ENCODE measurements around the gene EBP.
A peak's percentile ranks its signal among the peaks of the same experiment; 100 is the strongest.

Gene EBP

DNA sequence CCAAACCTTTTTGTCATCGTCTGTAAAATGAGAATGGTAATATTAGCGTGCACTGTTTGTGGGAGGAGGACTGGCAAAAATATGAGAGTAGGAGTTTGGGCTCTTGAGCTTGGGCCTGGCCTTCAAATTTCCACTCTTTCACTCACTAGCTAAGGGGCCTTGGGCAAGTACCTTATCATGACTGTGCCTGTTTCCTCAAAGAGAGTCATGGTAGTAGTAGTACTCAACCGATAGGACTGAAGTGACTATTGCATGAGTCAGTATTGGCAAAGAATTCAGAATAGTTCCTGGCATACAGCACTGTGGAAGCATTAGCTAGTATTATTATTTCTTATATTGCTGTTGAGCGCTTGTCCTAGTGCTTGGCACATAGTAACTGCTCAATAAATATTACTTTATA, 36.7 kb downstream of the EBP start:
- H3K36me3 ChIP-seq (ENCODE audit: control insufficient read depth in 1 of 2, insufficient read depth in 2 of 2, low read length in 2 of 2) = peaks cover 13 to 40% of the 10 kb centered on the region in 2 donors
- H3K9me3 ChIP-seq (ENCODE audit: control insufficient read depth in 1 of 2, low read length in 2 of 2) = no peaks in the 10 kb centered on the region
- H3K27ac ChIP-seq (ENCODE audit: low read length) = no peak overlapping the region
- no peak overlapping the region for H3K4me3 ChIP-seq (ENCODE audit: low read depth in 1 of 2, low read length in 2 of 2)
- H3K4me1 ChIP-seq (ENCODE audit: control insufficient read depth in 1 of 2, insufficient read depth in 2 of 2, low read length in 2 of 2) = no peaks in the 10 kb centered on the region
- H3K27me3 ChIP-seq (ENCODE audit: low read depth, low read length) = no peaks in the 10 kb centered on the region

DNA sequence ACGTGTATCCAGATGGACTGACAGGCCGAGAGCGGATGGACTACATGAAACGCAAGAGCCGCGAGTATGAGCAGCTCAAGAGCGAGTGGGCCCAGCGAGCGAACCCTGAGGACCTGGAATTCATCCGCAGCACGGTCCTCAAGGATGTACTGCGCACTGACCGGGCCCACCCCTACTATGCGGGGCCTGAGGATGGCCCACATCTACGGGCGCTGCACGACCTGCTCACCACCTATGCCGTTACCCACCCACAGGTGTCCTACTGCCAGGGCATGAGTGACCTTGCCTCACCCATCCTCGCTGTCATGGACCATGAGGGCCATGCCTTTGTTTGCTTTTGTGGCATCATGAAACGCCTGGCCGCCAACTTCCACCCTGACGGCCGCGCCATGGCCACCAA, 38.0 kb downstream of the EBP start:
- Histone ChIP-seq H3K4me1 (ENCODE audit: control insufficient read depth in 1 of 2, insufficient read depth in 2 of 2, low read length in 2 of 2) (no peaks in the 10 kb centered on the region), H3K27ac (ENCODE audit: low read length) (no peak overlapping the region), H3K9me3 (ENCODE audit: control insufficient read depth in 1 of 2, low read length in 2 of 2) (no peaks in the 10 kb centered on the region), H3K36me3 (ENCODE audit: control insufficient read depth in 1 of 2, insufficient read depth in 2 of 2, low read length in 2 of 2) (peaks cover 11 to 40% of the 10 kb centered on the region in 2 donors), H3K27me3 (ENCODE audit: low read depth, low read length) (no peaks in the 10 kb centered on the region), H3K4me3 (ENCODE audit: low read depth in 1 of 2, low read length in 2 of 2) (no peak overlapping the region)

DNA sequence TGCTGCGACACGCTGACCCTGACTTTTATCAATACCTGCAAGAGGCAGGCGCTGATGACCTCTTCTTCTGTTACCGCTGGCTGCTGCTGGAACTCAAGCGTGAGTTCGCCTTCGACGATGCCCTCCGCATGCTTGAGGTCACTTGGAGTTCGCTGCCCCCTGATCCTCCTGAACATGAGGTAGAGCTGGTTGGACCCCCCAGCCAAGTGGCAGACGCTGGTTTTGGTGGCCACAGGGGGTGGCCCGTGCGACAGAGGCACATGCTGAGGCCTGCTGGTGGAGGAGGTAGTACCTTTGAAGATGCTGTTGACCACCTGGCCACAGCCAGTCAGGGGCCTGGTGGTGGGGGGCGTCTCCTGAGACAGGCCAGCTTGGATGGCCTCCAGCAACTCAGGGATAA, 38.4 kb downstream of the EBP start:
- Histone ChIP-seq H3K36me3 (ENCODE audit: control insufficient read depth in 1 of 2, insufficient read depth in 2 of 2, low read length in 2 of 2) (peaks cover 7 to 40% of the 10 kb centered on the region in 2 donors), H3K9me3 (ENCODE audit: control insufficient read depth in 1 of 2, low read length in 2 of 2) (no peaks in the 10 kb centered on the region), H3K4me3 (ENCODE audit: low read depth in 1 of 2, low read length in 2 of 2) (no peak overlapping the region), H3K4me1 (ENCODE audit: control insufficient read depth in 1 of 2, insufficient read depth in 2 of 2, low read length in 2 of 2) (no peaks in the 10 kb centered on the region), H3K27me3 (ENCODE audit: low read depth, low read length) (no peaks in the 10 kb centered on the region), H3K27ac (ENCODE audit: low read length) (no peak overlapping the region)

DNA sequence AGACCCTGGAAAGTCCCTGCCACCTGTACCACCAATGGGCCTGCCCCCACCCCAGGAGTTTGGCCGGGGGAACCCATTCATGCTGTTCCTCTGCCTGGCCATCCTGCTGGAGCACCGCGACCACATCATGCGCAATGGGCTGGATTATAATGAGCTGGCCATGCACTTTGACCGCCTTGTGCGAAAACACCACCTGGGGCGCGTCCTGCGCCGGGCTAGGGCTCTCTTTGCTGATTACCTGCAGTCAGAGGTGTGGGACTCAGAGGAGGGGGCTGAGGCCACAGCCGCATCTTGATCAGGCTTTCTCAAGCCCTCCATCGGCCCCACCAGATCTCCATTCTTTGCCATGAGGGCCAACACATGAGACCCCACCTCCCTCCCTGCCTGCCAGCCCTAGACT, 39.1 kb downstream of the EBP start:
- peaks cover 5 to 40% of the 10 kb centered on the region in 2 donors for H3K36me3 ChIP-seq (ENCODE audit: control insufficient read depth in 1 of 2, insufficient read depth in 2 of 2, low read length in 2 of 2)
- H3K27me3 ChIP-seq (ENCODE audit: low read depth, low read length) = no peaks in the 10 kb centered on the region
- no peak overlapping the region for H3K27ac ChIP-seq (ENCODE audit: low read length)
- no peak overlapping the region for H3K4me3 ChIP-seq (ENCODE audit: low read depth in 1 of 2, low read length in 2 of 2)
- no peaks in the 10 kb centered on the region for H3K4me1 ChIP-seq (ENCODE audit: control insufficient read depth in 1 of 2, insufficient read depth in 2 of 2, low read length in 2 of 2)
- H3K9me3 ChIP-seq (ENCODE audit: control insufficient read depth in 1 of 2, low read length in 2 of 2) = no peaks in the 10 kb centered on the region

DNA sequence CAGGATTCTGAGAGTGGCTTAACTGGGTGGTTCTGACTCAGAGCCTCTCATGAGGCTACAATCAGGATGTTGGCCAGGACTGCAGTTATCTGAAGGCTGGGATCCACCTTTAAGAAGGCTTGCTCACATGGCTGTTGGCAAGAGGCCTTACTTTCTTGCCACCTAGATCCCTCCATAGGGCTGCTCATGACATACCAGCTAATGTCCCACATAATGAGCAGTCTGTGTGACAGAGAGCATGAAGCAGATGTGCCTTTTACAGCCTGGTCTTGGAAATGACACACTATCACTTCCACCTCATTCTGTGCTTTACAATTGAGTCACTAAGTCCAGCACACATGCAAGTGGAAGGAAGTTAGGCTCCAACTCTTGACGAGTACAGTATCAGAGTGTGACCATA, 48.4 kb downstream of the EBP start:
- Histone ChIP-seq H3K36me3 (ENCODE audit: control insufficient read depth in 1 of 2, insufficient read depth in 2 of 2, low read length in 2 of 2) (peaks cover 0 to 4% of the 10 kb centered on the region in 2 donors), H3K9me3 (ENCODE audit: control insufficient read depth in 1 of 2, low read length in 2 of 2) (no peaks in the 10 kb centered on the region), H3K27ac (ENCODE audit: low read length) (no peak overlapping the region), H3K4me1 (ENCODE audit: control insufficient read depth in 1 of 2, insufficient read depth in 2 of 2, low read length in 2 of 2) (no peaks in the 10 kb centered on the region), H3K27me3 (ENCODE audit: low read depth, low read length) (no peaks in the 10 kb centered on the region), H3K4me3 (ENCODE audit: low read depth in 1 of 2, low read length in 2 of 2) (no peak overlapping the region)

DNA sequence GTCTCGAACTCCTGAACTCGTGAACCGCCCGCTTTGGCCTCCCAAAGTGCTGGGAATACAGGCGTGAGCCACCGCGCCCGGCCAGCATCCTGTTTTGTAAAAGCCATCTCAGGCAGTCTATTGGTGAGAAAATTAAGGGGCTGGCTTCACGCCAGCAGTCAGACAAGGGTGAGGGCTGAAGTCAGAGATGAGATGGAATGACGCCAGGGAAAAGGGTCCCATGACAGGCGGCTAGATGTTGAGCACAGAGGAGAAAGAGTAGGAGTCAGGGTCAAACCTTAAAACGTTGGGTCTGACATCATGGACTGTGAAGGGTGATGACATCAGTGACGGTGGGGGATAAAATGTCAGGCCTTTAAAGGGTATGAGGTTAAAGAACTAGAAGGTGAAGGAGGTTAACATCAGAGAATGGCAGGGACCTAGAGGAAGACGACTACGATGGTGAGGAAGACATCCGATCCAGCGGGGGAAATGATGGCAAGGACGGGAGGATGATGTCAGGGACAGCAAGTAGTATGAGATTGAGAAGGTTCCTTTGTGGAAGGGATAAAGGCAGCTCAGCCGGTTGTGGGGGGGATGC, 52.2 kb downstream of the EBP start:
- Histone ChIP-seq H3K27me3 (ENCODE audit: low read depth, low read length) (no peaks in the 10 kb centered on the region), H3K27ac (ENCODE audit: low read length) (peak overlapping the region; percentile 97), H3K36me3 (ENCODE audit: control insufficient read depth in 1 of 2, insufficient read depth in 2 of 2, low read length in 2 of 2) (peaks cover 26 to 33% of the 10 kb centered on the region in 2 donors), H3K9me3 (ENCODE audit: control insufficient read depth in 1 of 2, low read length in 2 of 2) (no peaks in the 10 kb centered on the region), H3K4me3 (ENCODE audit: low read depth in 1 of 2, low read length in 2 of 2) (peak overlapping the region; percentile 69 to 97), H3K4me1 (ENCODE audit: control insufficient read depth in 1 of 2, insufficient read depth in 2 of 2, low read length in 2 of 2) (peaks cover 0 to 15% of the 10 kb centered on the region in 2 donors)

DNA sequence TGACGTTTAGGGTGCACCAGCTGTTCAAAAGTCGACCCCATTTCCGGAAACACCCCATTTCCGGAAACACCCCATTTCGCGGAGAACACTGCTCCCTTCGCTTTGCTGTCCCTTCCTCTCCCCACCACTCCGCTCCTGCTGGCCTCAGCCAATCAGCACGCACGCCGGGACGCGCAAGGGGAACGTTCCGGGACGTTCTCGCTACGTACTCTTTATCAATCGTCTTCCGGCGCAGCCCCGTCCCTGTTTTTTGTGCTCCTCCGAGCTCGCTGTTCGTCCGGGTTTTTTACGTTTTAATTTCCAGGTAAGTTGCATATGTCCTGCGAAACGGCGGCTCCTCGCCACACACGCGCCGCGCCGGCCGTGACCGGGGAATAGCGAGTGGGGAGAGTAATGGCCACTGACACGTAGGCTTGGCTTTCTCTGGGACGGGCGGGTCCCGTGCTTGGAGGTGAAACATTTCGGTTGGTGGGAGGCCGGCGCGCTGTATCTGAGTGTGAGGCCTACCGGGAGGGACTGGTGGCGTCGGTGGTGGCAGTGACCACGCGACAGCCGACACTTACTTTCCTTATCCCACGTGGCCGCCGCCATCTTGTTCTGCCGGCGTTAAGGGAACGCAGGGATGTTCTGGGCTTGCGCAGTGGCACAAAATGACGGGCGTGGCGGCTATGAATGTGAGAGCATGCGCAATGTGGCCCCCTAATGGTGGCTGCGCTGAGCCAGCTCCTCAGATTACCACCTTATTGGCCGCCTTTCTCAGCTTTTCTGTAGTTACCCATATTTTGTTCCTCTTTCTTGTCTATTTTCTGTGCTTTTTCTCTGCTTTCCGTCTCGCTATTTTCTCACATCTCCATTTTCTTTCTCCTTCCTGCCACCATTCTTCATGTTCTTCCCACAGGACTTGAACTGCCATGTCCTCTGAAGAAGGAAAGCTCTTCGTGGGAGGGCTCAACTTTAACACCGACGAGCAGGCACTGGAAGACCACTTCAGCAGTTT, 53.0 kb downstream of the EBP start, which contains the start of gene RBM3:
Gene RBM3 (plus strand): TSS at position 215 of the 997 bp plus-strand sequence. CDS start 697 bp downstream, at position 912.
- Histone ChIP-seq H3K36me3 (ENCODE audit: control insufficient read depth in 1 of 2, insufficient read depth in 2 of 2, low read length in 2 of 2) (peaks cover 29 to 40% of the 10 kb centered on the region in 2 donors), H3K4me1 (ENCODE audit: control insufficient read depth in 1 of 2, insufficient read depth in 2 of 2, low read length in 2 of 2) (peaks cover 0 to 15% of the 10 kb centered on the region in 2 donors), H3K9me3 (ENCODE audit: control insufficient read depth in 1 of 2, low read length in 2 of 2) (no peaks in the 10 kb centered on the region), H3K4me3 (ENCODE audit: low read depth in 1 of 2, low read length in 2 of 2) (peak within 1 kb of the TSS; percentile 69 to 97), H3K27ac (ENCODE audit: low read length) (peak within 1 kb of the TSS; percentile 97), H3K27me3 (ENCODE audit: low read depth, low read length) (no peaks in the 10 kb centered on the region)

DNA sequence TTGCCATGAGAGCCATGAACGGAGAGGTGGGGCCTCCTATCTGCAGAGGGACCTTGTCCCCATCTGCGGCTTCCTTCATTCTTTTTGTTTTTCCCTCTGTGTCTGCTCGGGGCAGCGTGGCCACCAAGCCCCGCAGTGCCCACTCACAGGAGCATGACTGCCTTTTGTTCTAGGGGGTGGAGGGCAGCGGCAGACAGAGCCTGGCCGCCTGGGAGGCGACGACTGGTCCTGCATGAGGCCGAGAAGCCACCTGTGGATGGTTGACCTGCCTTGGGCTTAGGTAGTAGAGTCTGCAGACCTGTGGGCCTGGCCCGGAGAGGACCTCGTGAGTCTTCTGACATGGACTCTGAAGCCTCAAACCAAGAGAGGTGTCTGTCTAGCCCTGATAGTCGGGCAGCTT, 54.0 kb downstream of the EBP start:
- H3K36me3 ChIP-seq (ENCODE audit: control insufficient read depth in 1 of 2, insufficient read depth in 2 of 2, low read length in 2 of 2) = peaks cover 29 to 40% of the 10 kb centered on the region in 2 donors
- no peaks in the 10 kb centered on the region for H3K27me3 ChIP-seq (ENCODE audit: low read depth, low read length)
- no peaks in the 10 kb centered on the region for H3K9me3 ChIP-seq (ENCODE audit: control insufficient read depth in 1 of 2, low read length in 2 of 2)
- peaks cover 0 to 15% of the 10 kb centered on the region in 2 donors for H3K4me1 ChIP-seq (ENCODE audit: control insufficient read depth in 1 of 2, insufficient read depth in 2 of 2, low read length in 2 of 2)
- peak overlapping the region; percentile 97 for H3K27ac ChIP-seq (ENCODE audit: low read length)
- peak overlapping the region; percentile 69 to 97 for H3K4me3 ChIP-seq (ENCODE audit: low read depth in 1 of 2, low read length in 2 of 2)

DNA sequence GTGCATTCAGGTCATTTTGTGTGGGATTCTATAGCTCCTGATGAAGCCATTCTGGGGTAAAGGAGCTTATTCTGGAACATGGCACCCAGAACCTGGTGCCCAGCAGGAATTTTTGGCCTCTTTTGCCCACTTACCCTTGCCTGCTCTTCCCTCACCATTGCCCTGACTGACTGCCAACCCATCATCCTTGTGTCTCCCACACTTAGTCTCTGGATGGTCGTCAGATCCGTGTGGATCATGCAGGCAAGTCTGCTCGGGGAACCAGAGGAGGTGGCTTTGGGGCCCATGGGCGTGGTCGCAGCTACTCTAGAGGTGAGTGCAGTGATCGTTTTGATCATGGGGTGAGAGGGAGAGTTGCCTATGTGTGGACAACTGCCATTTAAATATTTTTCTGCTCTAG, 54.5 kb downstream of the EBP start:
- Histone ChIP-seq H3K4me3 (ENCODE audit: low read depth in 1 of 2, low read length in 2 of 2) (peak overlapping the region; percentile 69 to 97), H3K27ac (ENCODE audit: low read length) (peak overlapping the region; percentile 97), H3K9me3 (ENCODE audit: control insufficient read depth in 1 of 2, low read length in 2 of 2) (no peaks in the 10 kb centered on the region)

More for the DNA sequence above, 54.5 kb downstream of the EBP start:
- H3K4me1 ChIP-seq (ENCODE audit: control insufficient read depth in 1 of 2, insufficient read depth in 2 of 2, low read length in 2 of 2) = peaks cover 0 to 15% of the 10 kb centered on the region in 2 donors
- peaks cover 29 to 40% of the 10 kb centered on the region in 2 donors for H3K36me3 ChIP-seq (ENCODE audit: control insufficient read depth in 1 of 2, insufficient read depth in 2 of 2, low read length in 2 of 2)
- no peaks in the 10 kb centered on the region for H3K27me3 ChIP-seq (ENCODE audit: low read depth, low read length)
